Aorta (tissue), 5 donors: ENCODE data around the gene RNF166. TPM values are rescaled to one million over a fixed set of nuclear protein-coding genes. Genes with fewer than 3 reads are reported as not detected.

Experiments
- ATAC-seq: fragments of 200-7000 bp; cut with Tn5 transposase; one replicate; pipeline ENCODE4 v1.9.1; 2022; ENCODE audit warnings: moderate library complexity; ENCODE audit not compliant: low FRiP score
- DNase-seq, 2 donors: peaks; one replicate each; pipeline ENCODE4 v3.0.0-alpha.2; 2020
- H3K27ac ChIP-seq, 2 donors: one replicate each; pipeline ENCODE4 v1.5.1; 2013; ENCODE audit warnings: low read length in 2 of 2, mild to moderate bottlenecking in 2 of 2, moderate library complexity in 2 of 2, control low read depth in 1 of 2, inconsistent platforms in 1 of 2, low read depth in 1 of 2
- H3K27me3 ChIP-seq, 2 donors: one replicate each; pipeline ENCODE4 v1.6.1; 2013; ENCODE audit warnings: control low read depth in 1 of 2, low read length in 1 of 2, mild to moderate bottlenecking in 1 of 2, moderate library complexity in 1 of 2; ENCODE audit not compliant: insufficient read depth in 2 of 2, control insufficient read depth in 1 of 2
- H3K36me3 ChIP-seq, 2 donors: one replicate each; pipeline ENCODE4 v1.6.1; 2013; ENCODE audit warnings: control low read depth in 1 of 2, low read length in 1 of 2, mild to moderate bottlenecking in 1 of 2; ENCODE audit not compliant: insufficient read depth in 2 of 2, control insufficient read depth in 1 of 2
- H3K4me1 ChIP-seq, 2 donors: one replicate each; pipeline ENCODE4 v1.6.1; 2013; ENCODE audit warnings: low read length in 2 of 2, control low read depth in 1 of 2, mild to moderate bottlenecking in 1 of 2, moderate library complexity in 1 of 2; ENCODE audit not compliant: insufficient read depth in 2 of 2, control insufficient read depth in 1 of 2
- H3K4me3 ChIP-seq, 2 donors: one replicate each; pipeline ENCODE4 v1.5.1; 2013; ENCODE audit warnings: low read length in 2 of 2, control low read depth in 1 of 2, mild to moderate bottlenecking in 1 of 2
- H3K9me3 ChIP-seq: one replicate; pipeline ENCODE4 v1.6.1; 2013; ENCODE audit warnings: mild to moderate bottlenecking, low read length; ENCODE audit not compliant: control insufficient read depth
- WGBS, 2 donors: extraction: QIAGEN DNeasy Blood & Tissue Kit; methylation state at CpG; one replicate each; pipeline ENCODE4 v1.1.7; 2013; 5-methylcytosine and 5-hydroxymethylcytosine counted together
- intact Hi-C, 2 donors: fragments of 100-400 bp; cut with DNase I; formaldehyde crosslinking; loops; one replicate each; pipeline versions ENCODE4 v1.14.2 to v1.15.0; 2022
- polyA plus RNA-seq, 2 donors: library from polyadenylated mRNA; stranded (reverse); fragments of 200-250 nt; gene quantifications; one replicate each; pipeline ENCODE4 v1.2.3, GENCODE V29; 2013
- total RNA-seq, 2 donors: library from RNA; stranded (reverse); fragmentation: NEBNext Ultra II Directional; extraction: Animal tissue kit (Norgen Biotek cat#: 25700); gene quantifications; one replicate each; pipeline ENCODE4 v1.2.1, GENCODE V29; 2021
- donor health status: healthy with polysubstance abuse.
- donor health status: Bipolar disorder and iron deficiency.
- donor health status: DM: no; HTN: no; CAD: no.
- donor health status: DM: no; HTN: no; CAD: no.
- donor health status: DM: yes; HTN: yes; CAD: no.

Gene RNF166
- total and polyA plus RNA-seq, 4 donors: 16.2 to 39.4 (median 22.7) TPM

DNA sequence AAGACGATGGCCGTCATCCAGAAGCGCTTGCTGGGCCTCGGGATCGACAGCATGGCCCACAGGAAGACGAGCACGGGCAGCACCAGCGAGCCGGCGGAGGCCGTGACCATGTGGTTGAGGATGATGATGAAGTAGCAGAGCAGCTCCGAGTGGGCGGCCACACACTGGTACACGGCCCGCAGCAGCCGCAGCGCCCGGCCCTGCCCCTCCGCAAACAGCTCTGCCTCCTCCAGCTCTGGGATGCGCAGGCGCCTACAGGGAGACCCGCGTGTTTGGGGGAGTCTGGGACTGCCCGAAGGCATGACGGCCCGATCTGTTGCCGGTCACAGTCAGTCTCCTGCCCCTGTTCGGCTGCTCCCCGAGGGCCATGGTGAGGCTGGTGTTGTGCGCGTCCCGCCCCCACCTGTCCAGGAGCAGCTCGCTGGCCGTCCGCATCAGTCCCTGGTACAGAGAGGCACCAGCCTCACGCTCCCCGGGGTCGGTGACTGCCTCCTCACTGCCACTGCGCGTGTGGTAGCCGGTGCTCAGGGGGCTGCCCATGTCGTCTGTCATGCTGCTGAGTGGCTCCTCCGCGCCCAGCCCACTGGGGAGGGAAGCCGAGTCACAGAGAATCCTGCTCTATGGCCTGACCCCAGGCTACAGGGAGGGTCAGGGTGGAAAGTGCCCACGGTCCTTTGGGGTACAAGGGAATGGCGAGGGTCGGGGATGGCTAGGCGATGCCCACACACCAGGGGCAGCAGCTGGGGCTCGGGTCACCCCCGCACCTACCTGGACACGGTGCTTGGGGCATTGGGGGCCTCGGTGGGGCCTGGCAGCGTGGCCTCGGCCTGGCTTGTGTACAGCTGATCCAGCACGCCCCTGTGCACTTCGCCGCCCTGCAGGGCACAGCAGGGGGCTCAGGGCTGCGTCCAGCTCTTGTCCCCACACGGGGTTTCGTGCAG is 15.9 kb upstream of the RNF166 start:
- Histone ChIP-seq H3K27me3 (no peaks in the 10 kb centered on the region), H3K36me3 (peaks cover 0 to 14% of the 10 kb centered on the region in 2 donors), H3K4me1 (no peaks in the 10 kb centered on the region), H3K4me3 (no peak overlapping the region), H3K27ac (no peak overlapping the region), H3K9me3 (no peaks in the 10 kb centered on the region)
- WGBS, 2 donors: 94 to 95% methylated on average over 59 to 61 of the region's 61 CpGs
- DNase-seq (no peak), ATAC-seq (no peak)
- intact Hi-C loops: no loop called here

GRCh38 chr16:88721236-88721635 is 15.0 kb upstream of the RNF166 start:
- no peak for DNase-seq
- Histone ChIP-seq H3K27ac (no peak overlapping the region), H3K36me3 (peaks cover 2 to 19% of the 10 kb centered on the region in 2 donors), H3K4me3 (no peak overlapping the region), H3K27me3 (no peaks in the 10 kb centered on the region), H3K4me1 (no peaks in the 10 kb centered on the region), H3K9me3 (no peaks in the 10 kb centered on the region)
- intact Hi-C loops: no loop called here
- ATAC-seq: no peak
- 96% methylated on average over 17 of the region's 17 CpGs for WGBS, 2 donors

- ATAC-seq (no peak), DNase-seq (no peak)
- intact Hi-C loops: no loop called here
- Histone ChIP-seq H3K27me3 (no peaks in the 10 kb centered on the region), H3K9me3 (no peaks in the 10 kb centered on the region), H3K36me3 (peaks cover 4 to 20% of the 10 kb centered on the region in 2 donors), H3K4me1 (no peaks in the 10 kb centered on the region), H3K27ac (no peak overlapping the region), H3K4me3 (no peak overlapping the region)
- WGBS, 2 donors: 92 to 94% methylated on average over 23 of the region's 23 CpGs
Measured at GRCh38 chr16:88720396-88720970, 14.3 kb upstream of the RNF166 start.

DNA sequence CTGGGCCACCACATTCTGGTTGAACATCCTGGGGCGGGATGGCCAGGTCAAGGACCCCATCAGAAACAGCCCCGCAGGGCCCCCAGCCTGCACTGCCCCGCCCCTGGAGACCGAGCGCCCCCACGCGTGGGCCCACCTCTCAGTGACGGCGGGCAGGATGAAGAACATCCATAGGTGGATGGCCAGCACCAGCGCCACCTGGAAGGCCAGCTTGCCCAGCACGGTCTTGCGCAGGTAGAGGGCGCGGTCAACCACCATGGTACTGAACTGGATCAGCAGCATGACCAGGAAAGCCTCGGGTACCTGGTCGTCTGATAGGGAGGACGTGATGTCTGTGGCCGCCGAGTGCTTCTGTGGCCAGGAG is 13.7 kb upstream of the RNF166 start:
- Histone ChIP-seq H3K27ac (no peak overlapping the region), H3K4me3 (no peak overlapping the region), H3K9me3 (no peaks in the 10 kb centered on the region), H3K36me3 (peaks cover 4 to 24% of the 10 kb centered on the region in 2 donors), H3K27me3 (no peaks in the 10 kb centered on the region), H3K4me1 (no peaks in the 10 kb centered on the region)
- no peak for DNase-seq
- WGBS, 2 donors: 96 to 98% methylated on average over 19 of the region's 19 CpGs
- intact Hi-C loops: no loop called here
- no peak for ATAC-seq

- 64 to 66% methylated on average over 29 of the region's 29 CpGs for WGBS, 2 donors
Measured at GRCh38 chr16:88719267-88719932, 13.2 kb upstream of the RNF166 start.

DNA sequence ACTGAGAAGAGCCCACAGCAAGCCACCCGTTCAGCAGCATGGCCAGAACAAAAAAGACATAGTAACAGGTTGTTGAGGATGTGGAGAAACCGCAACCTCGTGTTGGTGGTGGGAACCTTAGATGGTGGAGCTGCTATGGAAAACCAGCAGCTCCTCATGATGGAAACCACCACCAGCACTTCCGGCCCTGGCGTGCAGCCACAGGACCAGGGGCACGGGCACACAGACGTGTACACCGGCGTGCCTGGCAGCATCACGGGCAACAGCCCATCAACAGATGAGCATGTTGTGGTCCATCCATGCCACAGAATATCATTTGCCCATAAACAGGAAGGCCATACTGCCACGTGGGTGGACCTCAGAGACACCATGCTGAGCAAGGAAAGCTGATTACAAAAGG is 12.0 kb upstream of the RNF166 start:
- H3K36me3 ChIP-seq: peaks cover 4 to 24% of the 10 kb centered on the region in 2 donors
- no peak overlapping the region for H3K4me3 ChIP-seq
- ATAC-seq: no peak

More at GRCh38 chr16:88719267-88719932, 13.2 kb upstream of the RNF166 start:
- no peaks in the 10 kb centered on the region for H3K27me3 ChIP-seq
- H3K4me1 ChIP-seq: no peaks in the 10 kb centered on the region
- no peak overlapping the region for H3K4me3 ChIP-seq
- intact Hi-C loops: no loop called here
- H3K36me3 ChIP-seq: peaks cover 4 to 24% of the 10 kb centered on the region in 2 donors
- ATAC-seq (no peak), DNase-seq (no peak)
- no peaks in the 10 kb centered on the region for H3K9me3 ChIP-seq
- no peak overlapping the region for H3K27ac ChIP-seq

DNA sequence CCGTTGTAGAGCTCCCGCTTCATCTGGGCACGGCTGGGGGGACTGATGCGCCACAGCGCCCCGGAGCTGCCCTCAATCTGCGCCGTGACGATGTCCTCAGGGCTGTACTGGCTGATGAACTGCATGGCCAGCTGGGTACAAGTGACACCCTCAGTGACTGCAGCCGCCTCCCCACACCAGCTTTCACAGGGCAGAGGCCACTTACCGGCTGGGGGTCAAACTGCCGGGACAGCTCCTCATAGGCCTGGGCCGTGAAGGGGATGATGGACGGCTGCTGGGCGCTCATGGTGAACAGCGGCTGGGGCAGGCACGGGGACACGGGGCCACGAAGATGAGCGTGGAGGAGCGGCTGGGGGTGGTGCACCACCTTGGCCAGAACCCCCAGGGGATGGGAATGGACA is 10.4 kb upstream of the RNF166 start:
- WGBS, 2 donors: 96% methylated on average over 21 of the region's 21 CpGs
- H3K4me1 ChIP-seq: no peaks in the 10 kb centered on the region
- no peaks in the 10 kb centered on the region for H3K9me3 ChIP-seq
- intact Hi-C loops: no loop called here
- DNase-seq (no peak), ATAC-seq (no peak)
- H3K27me3 ChIP-seq: no peaks in the 10 kb centered on the region
- peaks cover 4 to 19% of the 10 kb centered on the region in 2 donors for H3K36me3 ChIP-seq
- H3K4me3 ChIP-seq: no peak overlapping the region
- H3K27ac ChIP-seq: no peak overlapping the region

More for the DNA sequence above, 12.0 kb upstream of the RNF166 start:
- no peaks in the 10 kb centered on the region for H3K9me3 ChIP-seq
- H3K27me3 ChIP-seq: no peaks in the 10 kb centered on the region
- H3K27ac ChIP-seq: no peak overlapping the region
- intact Hi-C loops: no loop called here
- 91 to 93% methylated on average over 11 of the region's 11 CpGs for WGBS, 2 donors
- no peak for DNase-seq
- no peaks in the 10 kb centered on the region for H3K4me1 ChIP-seq

DNA sequence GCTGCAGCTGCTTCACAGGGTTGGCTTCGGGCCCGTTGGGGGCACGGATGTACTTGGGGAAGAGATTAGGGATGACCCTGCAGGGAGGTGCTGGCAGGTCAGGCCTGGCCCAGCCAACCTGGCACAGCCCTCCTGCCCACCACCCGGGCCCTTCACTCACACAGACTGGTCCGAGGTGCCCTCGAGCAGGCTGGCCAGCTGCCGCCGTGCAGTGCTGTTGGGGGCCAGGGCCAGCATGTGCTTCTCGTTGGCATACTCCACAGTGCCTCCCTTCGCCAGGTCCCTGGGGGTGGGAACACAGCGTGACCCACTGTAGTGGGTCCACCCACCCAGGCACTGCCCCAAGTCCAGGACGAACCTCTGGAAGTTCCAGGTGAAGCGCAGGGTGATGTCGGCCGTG is 10.0 kb upstream of the RNF166 start:
- H3K4me1 ChIP-seq: no peaks in the 10 kb centered on the region
- 92 to 95% methylated on average over 15 of the region's 15 CpGs for WGBS, 2 donors
- peaks cover 4 to 16% of the 10 kb centered on the region in 2 donors for H3K36me3 ChIP-seq
- H3K27me3 ChIP-seq: no peaks in the 10 kb centered on the region
- ATAC-seq (no peak), DNase-seq (no peak)
- intact Hi-C loops: no loop called here
- H3K27ac ChIP-seq: no peak overlapping the region
- no peak overlapping the region for H3K4me3 ChIP-seq
- no peaks in the 10 kb centered on the region for H3K9me3 ChIP-seq
